RPMI7951 (cell line): ENCODE data around the gene ARHGAP30. TPM values are rescaled to one million over a fixed set of nuclear protein-coding genes. Genes with fewer than 3 reads are reported as not detected.
A peak's percentile ranks its signal among the peaks of the same experiment; 100 is the strongest.

Experiments used
- DNase-seq: peaks from one replicate; pipeline ENCODE4 v3.0.0-alpha.2; 2012; ENCODE audit warnings: low read depth
- total RNA-seq: library from RNA; depleted of rRNA; stranded (reverse); fragments of >200 nt; shearing (Covaris generic); gene quantifications from 2 replicates; pipeline ENCODE4 v1.2.3, GENCODE V29; 2014

The ARHGAP30 gene
- total RNA-seq, 1 experiment from 2014 or later = not detected

- no peak for DNase-seq
Measured at GRCh38 chr1:161089938-161090337, 20.2 kb upstream of the ARHGAP30 start.

GRCh38 chr1:161089251-161089924 lies 19.7 kb upstream of the ARHGAP30 start, which contains the start of gene NECTIN4:
NECTIN4 (minus strand) TSS chr1:161089558; CDS start chr1:161089296, 262 bp downstream.
- DNase-seq = no peak

DNA sequence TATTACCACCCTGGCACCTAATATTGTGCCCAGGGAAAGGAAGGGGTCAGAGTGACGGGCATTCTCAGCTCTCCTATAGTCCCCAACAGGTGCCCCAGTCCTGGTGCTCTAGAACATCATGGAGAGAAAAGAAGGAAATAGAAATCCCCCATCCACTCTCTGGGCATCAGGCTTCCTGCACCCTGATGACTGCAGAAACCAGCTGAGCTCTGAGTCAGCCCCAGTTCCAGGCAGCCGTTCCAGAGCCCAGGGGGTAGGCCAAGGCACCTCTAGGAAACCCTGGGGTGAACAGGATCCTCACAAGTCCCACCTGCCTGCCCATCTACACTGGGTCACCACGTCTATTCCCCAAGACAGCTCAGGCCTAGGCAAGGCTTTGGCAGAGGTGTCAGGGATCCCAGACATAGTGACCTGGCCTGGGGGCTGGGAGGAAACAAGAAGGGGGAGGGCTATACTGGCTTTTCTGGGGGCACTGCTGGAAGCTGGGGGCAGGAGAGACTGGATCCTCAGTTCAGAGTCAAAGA lies 19.0 kb upstream of the ARHGAP30 start:
- no peak for DNase-seq

DNA sequence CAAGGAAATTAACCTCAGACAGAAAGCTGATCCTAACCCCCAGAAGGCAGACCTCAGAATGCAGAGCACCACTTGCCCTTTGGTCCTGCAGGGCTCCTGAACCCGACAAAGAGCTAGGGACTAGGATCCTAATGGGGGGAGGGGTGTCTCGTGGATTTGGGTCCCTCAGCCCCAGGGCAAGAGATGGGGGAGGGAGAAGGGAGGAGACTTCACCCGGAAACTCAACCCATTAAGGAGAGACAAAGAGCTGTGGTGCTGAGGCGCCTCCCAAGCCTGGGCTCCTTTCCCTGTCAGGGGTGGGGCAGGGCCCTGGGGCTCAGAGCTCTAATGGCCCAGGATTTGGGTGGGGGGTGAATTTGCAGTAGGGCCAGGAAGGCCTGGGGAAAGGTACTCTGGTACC lies 16.8 kb upstream of the ARHGAP30 start:
- no peak for DNase-seq

DNA sequence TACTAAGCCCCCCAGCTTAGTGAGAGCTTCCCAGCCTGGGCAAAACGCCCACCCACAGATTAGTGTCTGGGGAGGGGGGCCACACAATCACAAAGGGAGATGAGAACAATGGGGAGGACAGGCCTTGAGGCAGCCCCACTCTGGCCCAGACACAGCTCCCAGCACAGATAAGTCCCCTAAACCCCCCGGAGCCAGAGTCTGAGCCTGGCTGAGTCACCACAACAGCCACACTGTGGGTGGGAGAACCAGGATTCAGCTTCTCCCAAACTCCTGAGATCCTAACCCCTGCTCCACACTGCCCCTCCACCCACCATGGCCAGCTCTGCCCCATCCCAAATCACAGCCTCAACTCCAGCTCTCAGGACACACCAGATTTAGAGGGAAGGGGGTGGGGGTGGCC lies 15.5 kb upstream of the ARHGAP30 start:
- DNase-seq = peak; percentile 63

DNA sequence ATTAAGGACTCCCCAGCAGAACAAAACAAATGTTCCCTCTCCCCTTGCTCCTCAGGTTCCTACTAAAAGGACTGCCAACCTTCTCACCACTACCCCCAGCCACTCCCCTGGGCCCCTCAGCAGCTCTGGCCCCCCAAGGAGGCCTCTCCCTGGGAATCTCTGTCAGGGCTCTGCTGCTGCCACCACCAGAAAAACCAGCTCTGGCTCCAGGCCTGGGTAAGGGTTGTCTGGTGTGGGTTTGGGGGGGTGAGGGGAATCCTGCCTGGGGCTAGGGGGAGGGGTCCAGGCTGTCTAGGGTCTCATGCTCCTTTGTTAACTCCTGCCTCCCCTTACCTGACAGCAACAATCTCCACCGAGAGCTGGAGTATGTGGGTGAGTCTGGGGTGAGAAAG lies 14.9 kb upstream of the ARHGAP30 start:
- DNase-seq = no peak

- no peak for DNase-seq
Measured at GRCh38 chr1:161083748-161084596, 14.3 kb upstream of the ARHGAP30 start.

DNA sequence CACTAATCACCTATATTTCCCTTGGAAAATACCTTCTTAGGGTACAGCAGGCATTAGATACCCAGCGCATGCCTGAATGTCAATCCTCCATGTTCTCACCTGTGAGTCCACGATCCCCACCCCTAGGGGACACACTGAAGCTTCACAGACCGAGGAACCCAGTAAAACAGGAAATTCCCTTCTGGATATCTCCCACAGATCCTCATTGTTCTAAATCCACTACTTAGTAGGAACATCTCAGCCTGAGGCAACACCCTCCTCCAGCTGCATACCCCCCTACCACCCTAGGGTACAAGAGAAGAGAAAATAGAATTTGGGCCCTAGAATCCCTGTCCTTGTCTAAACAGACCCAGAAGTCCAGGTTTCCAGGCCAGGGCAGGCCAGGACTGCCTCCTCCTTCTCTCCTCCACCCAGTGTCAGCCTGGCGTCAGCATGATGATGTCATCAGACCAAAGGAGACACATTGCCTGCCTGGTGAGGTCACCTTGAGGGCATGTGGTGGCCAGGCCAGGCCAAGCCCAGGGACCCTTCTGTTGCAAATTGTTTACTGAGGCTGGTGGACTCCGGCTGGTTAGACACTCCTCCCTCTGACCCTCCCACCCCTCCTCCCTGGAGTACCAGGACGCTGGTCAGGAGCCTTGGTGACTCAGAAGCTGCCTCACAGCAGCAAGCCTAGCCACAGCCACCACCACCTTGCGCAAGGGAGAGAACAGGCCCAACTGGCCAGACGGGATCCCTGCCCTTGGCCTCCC lies 13.5 kb upstream of the ARHGAP30 start:
- peak; percentile 92 for DNase-seq

GRCh38 chr1:161082483-161082882 lies 12.8 kb upstream of the ARHGAP30 start:
- no peak for DNase-seq

DNA sequence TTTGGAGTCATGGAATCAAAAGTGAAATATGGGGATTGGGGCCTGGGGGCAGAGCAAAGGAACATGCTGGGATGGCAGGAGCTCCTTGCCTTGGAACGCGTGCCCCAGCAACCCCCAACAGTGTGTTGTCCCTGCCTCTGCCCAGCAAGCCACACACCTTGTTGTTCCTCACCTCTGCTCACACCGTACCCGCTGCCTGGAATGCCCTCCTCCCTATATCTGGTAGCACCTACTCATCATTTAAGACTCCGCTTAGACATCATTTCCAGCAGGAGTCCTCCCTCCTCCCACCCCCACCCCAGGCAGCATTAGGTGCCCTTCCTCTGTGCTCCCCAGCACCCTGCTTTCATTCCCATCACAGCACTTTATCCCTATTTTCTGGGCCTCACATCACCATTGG lies 11.8 kb upstream of the ARHGAP30 start:
- DNase-seq = no peak

GRCh38 chr1:161080441-161081405 lies 11.0 kb upstream of the ARHGAP30 start:
- no peak for DNase-seq

- no peak for DNase-seq
Measured at GRCh38 chr1:161079436-161080110, 9.9 kb upstream of the ARHGAP30 start.

DNA sequence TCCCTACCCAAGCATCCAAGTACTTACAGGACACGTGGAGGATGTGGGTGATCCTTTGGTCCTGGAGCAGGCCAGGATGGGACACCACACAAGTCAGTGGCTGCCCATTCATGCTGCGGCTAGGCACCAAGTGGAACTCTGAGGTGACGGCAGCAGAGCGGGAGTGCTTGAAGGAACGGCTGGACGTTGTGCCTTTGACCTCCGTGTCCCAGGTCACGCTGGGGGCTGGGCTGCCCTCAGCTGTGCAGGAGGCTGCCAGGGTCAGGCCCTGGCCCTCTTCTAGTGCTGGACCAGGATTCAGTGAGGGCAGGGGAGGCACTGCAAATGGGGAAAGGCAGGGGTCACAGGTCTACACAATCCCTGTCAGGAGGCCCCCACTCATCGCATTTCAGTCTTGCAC lies 7.7 kb upstream of the ARHGAP30 start:
- DNase-seq = no peak

GRCh38 chr1:161076410-161076809 lies 6.7 kb upstream of the ARHGAP30 start:
- DNase-seq = no peak

DNA sequence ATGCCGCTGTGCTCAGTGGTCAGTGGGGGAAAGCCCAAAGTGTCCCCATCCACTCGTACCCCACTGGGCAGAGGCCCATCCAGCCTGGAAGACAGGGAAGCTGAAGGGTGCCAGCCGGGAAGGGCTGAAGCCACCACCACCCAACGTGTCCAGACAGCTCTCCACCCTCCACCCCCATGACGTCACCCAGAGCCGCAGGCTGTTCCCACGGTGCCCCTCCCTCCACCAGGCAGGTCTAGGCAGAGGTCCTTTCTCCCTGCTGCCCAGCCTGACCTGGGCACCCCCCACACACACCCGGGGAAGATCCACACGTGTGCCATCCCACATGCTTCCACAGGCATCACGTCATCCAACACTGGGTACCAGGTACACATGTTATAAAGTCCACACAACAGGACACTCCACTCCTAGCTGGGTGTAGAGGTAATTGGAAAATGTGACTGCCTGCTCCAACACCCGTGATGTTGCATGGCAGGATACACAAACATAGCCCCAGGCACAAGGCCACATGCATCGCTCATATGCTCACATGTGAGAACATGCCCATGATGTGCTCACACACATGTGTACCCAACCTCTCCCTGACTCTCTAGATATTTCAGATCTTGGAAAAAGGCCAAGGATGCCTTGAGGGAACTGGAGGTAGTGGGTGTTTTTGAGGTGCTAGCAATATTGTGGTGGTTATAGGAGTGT lies 5.1 kb upstream of the ARHGAP30 start:
- no peak for DNase-seq

DNA sequence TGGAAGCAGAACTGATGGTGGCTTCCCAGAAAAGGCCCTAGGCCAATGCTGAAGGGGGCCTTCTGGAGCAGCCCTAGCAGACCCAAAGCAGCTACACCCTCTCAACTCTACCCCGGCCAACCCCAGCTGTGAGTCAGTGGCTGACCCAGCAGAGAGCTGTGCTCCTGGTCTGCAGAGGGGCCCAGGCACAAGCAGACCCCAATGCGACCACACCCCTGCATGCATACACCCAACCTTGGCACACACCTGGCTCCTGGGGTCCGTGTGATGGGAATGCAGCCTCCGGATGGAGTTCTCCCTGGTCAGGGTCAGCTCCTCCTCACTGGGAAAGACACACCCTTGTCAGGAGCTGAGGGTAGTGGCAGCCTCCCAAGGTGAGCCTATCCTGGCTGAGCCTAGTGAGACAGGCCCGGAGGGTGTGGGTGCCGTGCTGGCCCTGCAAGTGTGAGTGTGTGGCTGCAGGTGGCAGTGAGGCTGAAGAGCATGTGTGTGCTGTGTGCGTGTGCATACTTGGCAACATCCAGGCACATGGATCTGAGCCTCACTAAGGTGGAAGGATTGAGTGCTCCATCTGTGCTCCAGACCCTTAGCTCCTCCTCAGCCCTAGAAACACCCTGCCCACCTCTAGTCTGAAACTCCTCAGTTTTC lies 3.9 kb upstream of the ARHGAP30 start:
- no peak for DNase-seq

DNA sequence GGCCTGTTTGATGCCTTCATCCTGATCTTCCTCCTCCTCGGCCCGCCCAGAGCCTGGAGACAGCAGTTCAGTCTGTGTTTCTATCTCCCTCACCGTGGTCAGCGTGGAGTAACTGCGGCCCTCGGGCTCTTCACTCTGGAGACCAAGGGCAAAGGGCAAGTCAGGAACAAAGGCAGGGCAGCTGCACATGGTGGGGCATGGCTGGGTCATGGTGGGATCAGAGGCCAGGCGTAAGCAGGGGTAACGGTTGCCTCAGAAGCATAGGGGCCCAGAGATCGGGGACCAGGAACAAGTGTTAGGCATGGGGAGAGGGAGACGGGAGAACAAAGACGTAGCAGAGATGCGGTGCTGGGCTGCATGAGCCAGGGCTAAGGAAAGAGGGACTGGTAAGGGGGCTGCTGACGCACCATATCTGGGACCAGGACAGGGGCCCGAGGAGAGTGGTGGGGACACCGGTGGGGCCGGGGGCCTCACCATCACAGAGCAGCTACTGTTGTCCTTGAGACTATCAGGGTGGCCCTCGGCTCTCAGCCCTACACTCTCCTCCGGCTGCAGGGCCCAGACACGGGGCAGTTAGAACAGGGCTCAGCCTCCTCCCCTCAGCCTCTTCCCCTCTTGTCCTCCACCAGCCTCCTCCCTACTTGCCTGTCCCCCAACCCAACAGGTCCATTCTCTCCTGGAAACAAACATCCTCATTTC lies 3.2 kb upstream of the ARHGAP30 start:
- DNase-seq = no peak

GRCh38 chr1:161071886-161072371 lies 2.2 kb upstream of the ARHGAP30 start:
- peak; percentile 40 for DNase-seq
